Medulla oblongata (tissue), 1 donor: ENCODE data around the gene ZFP90.
"Not testable (repeated sequence)": the region's sequence is repeated elsewhere in the genome, so short reads cannot be mapped to it uniquely, and the experiment has no call there.

Source experiments
- DNase-seq: peaks from one replicate; pipeline ENCODE4 v3.0.0-alpha.2; 2015; ENCODE audit errors: extremely low spot score

Gene ZFP90

GRCh38 chr16:68517606-68518166 is 21.4 kb upstream of the ZFP90 start:
- no peak for DNase-seq

GRCh38 chr16:68519225-68519745 is 19.8 kb upstream of the ZFP90 start:
- DNase-seq, result no peak

GRCh38 chr16:68520649-68521086 is 18.4 kb upstream of the ZFP90 start:
- DNase-seq, result peak; percentile 84

- DNase-seq, result no peak
These were observed 14.8 kb upstream of the ZFP90 start for GRCh38 chr16:68524069-68524820.

- DNase-seq, result no peak
These were observed 12.8 kb upstream of the ZFP90 start for GRCh38 chr16:68526143-68526781.

- no peak for DNase-seq
These were observed 12.3 kb upstream of the ZFP90 start for GRCh38 chr16:68526782-68527145.

GRCh38 chr16:68528233-68528632 is 10.9 kb upstream of the ZFP90 start:
- DNase-seq, result no peak

GRCh38 chr16:68528686-68529379 is 10.3 kb upstream of the ZFP90 start:
- peak; percentile 92 for DNase-seq

GRCh38 chr16:68529608-68529930 is 9.5 kb upstream of the ZFP90 start:
- DNase-seq, result no peak

- peak; percentile 87 for DNase-seq
These were observed 9.0 kb upstream of the ZFP90 start for GRCh38 chr16:68529931-68530701.

- DNase-seq, result no peak
These were observed 5.2 kb upstream of the ZFP90 start for GRCh38 chr16:68533937-68534336.

- no peak for DNase-seq
These were observed 3.8 kb upstream of the ZFP90 start for GRCh38 chr16:68535331-68535730.

GRCh38 chr16:68539711-68540239 is 684 bp downstream of the ZFP90 start:
- peak; percentile 31 for DNase-seq

GRCh38 chr16:68548947-68549346 is 9.9 kb downstream of the ZFP90 start:
- DNase-seq, result no peak

GRCh38 chr16:68553186-68553585 is 14.1 kb downstream of the ZFP90 start:
- no peak for DNase-seq

- DNase-seq, result not testable (repeated sequence)
These were observed 21.2 kb downstream of the ZFP90 start for GRCh38 chr16:68560341-68560740.

GRCh38 chr16:68563631-68564381 is 24.7 kb downstream of the ZFP90 start:
- DNase-seq, result no peak

GRCh38 chr16:68564382-68564985 is 25.4 kb downstream of the ZFP90 start:
- no peak for DNase-seq

- no peak for DNase-seq
These were observed 35.4 kb downstream of the ZFP90 start for GRCh38 chr16:68574479-68574878.

GRCh38 chr16:68575082-68575481 is 36.0 kb downstream of the ZFP90 start:
- no peak for DNase-seq
